NT2/D1 (cell line): Measurements from ENCODE around the gene WBP11.

Experiments used
- SUZ12 ChIP-seq: IDR thresholded peaks from 2 replicates; pipeline ENCODE4 v1.6.1; 2011; ENCODE audit not compliant: insufficient read length, insufficient read depth; ENCODE audit errors: extremely low read depth
- YY1 ChIP-seq: IDR thresholded peaks from 2 replicates; pipeline ENCODE4 v1.6.1; 2011; ENCODE audit not compliant: insufficient read length, insufficient read depth
- ZNF274 ChIP-seq: IDR thresholded peaks from 2 replicates; pipeline ENCODE4 v1.6.1; 2011; ENCODE audit warnings: mild to moderate bottlenecking, low read depth, low read length

GRCh38 chr12:14811486-14811885, 8.2 kb upstream of the WBP11 start:
- TF ChIP-seq ZNF274 (no peak), YY1 (no peak), SUZ12 (no peak)
